ENCODE results near the gene PALB2. TPM values are rescaled to one million over a fixed set of nuclear protein-coding genes. Genes with fewer than 3 reads are reported as not detected.

Gene PALB2
- total RNA-seq, 4 donors from 2014 or later, result 8.3 to 16.5 (median 11.2) TPM

DNA sequence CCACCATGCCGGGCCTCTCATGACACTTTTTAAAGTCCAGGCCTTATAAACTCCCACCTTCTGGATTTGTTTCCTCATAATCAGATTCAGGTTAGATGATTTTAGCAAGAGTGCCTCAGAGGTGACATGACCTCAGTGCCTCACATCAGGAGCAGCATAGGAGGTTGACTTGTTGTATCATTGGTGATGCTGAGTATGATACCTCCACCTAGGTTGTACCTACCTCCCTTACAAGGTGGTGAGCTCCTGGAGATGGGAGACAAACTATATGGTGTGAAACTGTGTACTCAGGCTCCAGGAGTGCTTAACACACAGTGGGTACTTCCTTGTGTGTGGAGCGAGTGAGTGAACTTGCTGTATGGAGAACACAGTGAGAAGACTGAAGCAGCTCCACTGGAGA lies 63.6 kb downstream of the PALB2 start:
- TF ChIP-seq, protein P1, sequence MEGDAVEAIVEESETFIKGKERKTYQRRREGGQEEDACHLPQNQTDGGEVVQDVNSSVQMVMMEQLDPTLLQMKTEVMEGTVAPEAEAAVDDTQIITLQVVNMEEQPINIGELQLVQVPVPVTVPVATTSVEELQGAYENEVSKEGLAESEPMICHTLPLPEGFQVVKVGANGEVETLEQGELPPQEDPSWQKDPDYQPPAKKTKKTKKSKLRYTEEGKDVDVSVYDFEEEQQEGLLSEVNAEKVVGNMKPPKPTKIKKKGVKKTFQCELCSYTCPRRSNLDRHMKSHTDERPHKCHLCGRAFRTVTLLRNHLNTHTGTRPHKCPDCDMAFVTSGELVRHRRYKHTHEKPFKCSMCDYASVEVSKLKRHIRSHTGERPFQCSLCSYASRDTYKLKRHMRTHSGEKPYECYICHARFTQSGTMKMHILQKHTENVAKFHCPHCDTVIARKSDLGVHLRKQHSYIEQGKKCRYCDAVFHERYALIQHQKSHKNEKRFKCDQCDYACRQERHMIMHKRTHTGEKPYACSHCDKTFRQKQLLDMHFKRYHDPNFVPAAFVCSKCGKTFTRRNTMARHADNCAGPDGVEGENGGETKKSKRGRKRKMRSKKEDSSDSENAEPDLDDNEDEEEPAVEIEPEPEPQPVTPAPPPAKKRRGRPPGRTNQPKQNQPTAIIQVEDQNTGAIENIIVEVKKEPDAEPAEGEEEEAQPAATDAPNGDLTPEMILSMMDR (IDR thresholded peaks at IDR 0.05; ENCODE audit: low read depth), result no peak

DNA sequence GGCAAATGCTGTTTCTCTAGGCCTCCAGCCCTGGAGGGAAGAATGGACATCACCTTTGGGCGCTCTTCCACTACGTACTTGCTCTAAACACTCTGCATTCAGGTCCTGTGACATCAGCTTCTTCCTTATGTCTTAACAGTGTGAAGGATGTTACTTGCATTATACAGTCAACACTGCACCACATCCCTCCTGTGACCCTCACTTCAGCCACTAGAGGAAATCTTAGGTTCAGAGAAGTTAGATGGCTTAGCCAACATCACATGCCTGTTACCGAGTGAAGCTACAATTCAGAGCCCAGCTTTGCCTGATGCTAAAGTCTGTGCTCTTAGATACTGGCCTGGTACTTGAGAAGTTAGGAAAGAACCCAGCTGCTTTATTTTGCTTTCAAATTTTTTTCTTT lies 65.3 kb downstream of the PALB2 start:
- TF ChIP-seq, protein P1 (IDR thresholded peaks at IDR 0.05; ENCODE audit: low read depth), result no peak

DNA sequence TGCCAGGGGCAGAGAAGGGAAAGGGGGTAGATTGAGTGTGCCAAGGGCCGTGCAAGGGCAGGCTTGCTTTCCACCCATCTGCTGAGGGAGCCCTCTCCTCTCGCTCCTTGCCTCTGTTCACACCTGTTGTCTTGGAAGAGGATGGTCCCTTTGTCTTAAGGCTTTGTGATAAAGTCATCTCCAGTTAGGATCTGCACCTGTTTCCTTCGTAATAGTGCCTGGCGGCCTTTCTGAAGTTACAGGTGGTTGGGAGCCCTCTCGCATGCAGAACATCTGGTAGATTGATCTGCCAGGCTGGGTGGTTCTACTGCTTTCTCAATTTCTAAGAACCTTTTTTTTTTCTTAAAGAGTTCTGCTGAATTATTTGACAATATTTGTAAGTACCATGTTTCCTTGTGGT lies 67.3 kb downstream of the PALB2 start:
- TF ChIP-seq, protein P1 (IDR thresholded peaks at IDR 0.05; ENCODE audit: low read depth), result no peak

DNA sequence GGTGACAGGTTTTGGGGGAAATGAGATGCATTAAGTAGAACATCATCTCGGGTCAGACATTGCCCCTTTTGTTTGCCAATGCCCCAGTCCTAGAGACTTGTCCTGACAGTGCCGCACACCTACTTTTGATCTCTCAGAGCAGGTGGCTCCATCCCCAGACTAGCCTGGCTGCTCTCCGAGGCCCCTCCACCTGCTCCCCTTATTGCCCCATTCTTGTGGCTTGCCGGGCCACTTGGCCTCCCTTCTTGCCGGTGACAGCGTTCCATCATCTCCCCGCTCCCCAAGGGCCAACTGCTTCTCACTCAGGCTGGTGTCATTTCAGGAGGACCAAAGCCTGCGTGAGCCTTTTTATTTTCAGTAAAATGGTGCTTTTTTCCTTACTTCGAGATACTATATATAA lies 68.7 kb downstream of the PALB2 start:
- TF ChIP-seq, protein P1 (IDR thresholded peaks at IDR 0.05; ENCODE audit: low read depth), result no peak

DNA sequence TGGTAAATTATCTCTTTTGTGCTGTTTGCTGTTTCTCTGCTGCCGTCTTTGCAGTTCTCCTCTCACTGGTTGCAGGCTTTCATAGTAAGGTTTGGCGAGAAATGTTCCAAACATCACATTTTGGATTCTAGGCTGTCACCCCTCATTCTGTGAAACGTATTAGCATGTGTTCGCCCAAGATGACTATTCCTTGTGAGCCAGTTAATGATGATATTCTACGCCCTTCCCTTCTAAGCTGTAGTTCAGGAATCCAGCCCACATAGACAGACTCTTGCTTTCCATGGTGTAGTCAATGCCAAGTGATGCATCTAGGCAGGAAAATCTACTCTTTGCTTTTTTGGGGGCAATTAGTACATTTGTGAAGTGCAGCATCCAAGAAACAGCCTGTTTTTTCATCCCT lies 69.2 kb downstream of the PALB2 start:
- TF ChIP-seq, protein P1 (IDR thresholded peaks at IDR 0.05; ENCODE audit: low read depth), result no peak

DNA sequence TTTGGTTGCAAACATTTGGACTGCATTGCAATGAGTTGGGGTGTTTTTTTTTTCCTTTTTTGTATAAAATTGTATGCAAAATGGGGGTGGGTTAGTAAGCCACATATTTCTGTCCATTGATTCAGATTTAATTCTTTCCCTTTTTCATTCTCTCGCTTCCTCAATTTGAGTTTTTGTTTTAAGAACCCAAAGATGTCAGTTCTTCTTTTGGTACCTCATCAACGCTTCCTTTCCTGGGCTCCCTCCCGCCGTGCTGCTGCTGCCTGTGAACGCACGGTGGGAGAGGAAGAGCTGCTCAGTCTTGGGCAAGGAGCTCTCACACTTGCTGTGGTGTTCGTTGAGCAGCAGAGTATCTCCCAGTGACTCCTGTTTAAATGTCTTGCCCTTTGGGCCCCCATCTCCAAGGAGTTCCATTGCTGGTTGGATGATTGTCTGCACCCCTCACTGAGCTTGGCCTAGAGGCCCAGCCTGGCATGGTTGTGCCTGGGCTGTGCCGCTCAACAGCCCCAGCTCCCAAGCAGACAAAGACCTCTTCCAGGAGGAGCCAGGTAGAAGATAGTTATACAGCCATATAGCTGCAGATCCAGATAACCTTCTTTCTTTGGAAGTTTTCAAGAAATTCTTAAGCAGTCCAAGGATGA lies 70.0 kb downstream of the PALB2 start:
- TF ChIP-seq, protein P1 (IDR thresholded peaks at IDR 0.05; ENCODE audit: low read depth), result no peak

DNA sequence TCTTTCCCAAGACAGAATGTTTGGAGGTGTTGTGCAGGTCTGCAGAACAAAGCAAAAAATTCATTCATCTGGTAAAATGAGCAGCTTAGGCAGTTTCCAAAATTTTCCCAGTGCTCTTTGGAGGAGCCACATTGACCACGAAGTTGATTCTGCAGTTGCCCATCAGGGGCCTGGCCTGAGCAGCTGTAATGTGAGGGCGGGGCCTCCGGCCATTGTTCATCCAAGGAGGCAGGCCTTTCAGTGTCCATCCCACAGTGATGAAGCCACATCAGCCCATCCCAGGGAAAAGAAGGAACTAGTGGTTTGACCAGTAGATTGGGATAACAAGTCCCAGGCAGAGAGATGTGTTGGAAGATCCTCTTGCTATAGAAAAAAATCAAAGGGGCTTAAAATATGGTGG lies 73.5 kb downstream of the PALB2 start:
- TF ChIP-seq, protein P1 (IDR thresholded peaks at IDR 0.05; ENCODE audit: low read depth), result no peak

All from subcutaneous adipose tissue (tissue), 4 donors.